GM12878 (cell line): Measurements from ENCODE around the gene SCGB1A1. TPM values are rescaled to one million over a fixed set of nuclear protein-coding genes. Genes with fewer than 3 reads are reported as not detected.

Source experiments
- ATAC-seq: fragments of 200-7000 bp; cut with Tn5 transposase; 3 replicates; pipeline ENCODE4 v1.9.1; 2020; ENCODE audit warnings: mild to moderate bottlenecking, moderate library complexity
- BruUV-seq: library from RNA; stranded (reverse); fragments of 400-500 nt; replicated peaks from 2 replicates; lab custom pipeline; 2021; lab: Mats Ljungman, UMichigan
- CTCF ChIA-PET: fragments of 300-600 bp; sonication (Branson Sonifier 250); formaldehyde crosslinking; extraction: SDS; loops from one replicate; lab custom pipeline; 2021; ENCODE audit warnings: inconsistent platforms; lab: Yijun Ruan, JAX
- POLR2A ChIA-PET: fragments of 350-600 bp; formaldehyde crosslinking; extraction: SDS; loops from one replicate; lab custom pipeline; 2021; ENCODE audit warnings: inconsistent platforms; lab: Charles Lee
- RAD21 ChIA-PET: fragments of 300-600 bp; sonication (Branson Sonifier 250); formaldehyde crosslinking; loops from one replicate; lab custom pipeline; 2023; ENCODE audit warnings: antibody characterized with exemption; ENCODE audit not compliant: unreplicated experiment; lab: Charles Lee
- SMC1A ChIA-PET: fragments of 300-600 bp; sonication (Branson Sonifier 250); formaldehyde crosslinking; loops from one replicate; lab custom pipeline; 2023; ENCODE audit not compliant: unreplicated experiment, uncharacterized antibody; lab: Charles Lee
- DNase-seq: peaks from one replicate; pipeline ENCODE4 v3.0.0-alpha.2; 2011; ENCODE audit warnings: low read depth, low spot score
- FAIRE-seq: peaks from 3 replicates; lab custom pipeline; 2011; peaks lifted over from hg19 to GRCh38; lab: Jason Lieb, UNC
- H2AFZ ChIP-seq: 2 replicates; pipeline ENCODE4 v1.6.0; 2011; ENCODE audit warnings: low read depth, low read length, control low read depth; ENCODE audit not compliant: control insufficient read depth
- H3K27ac ChIP-seq: 2 replicates; pipeline ENCODE4 v1.5.1; 2011; ENCODE audit warnings: control low read depth; ENCODE audit not compliant: control insufficient read depth, insufficient read depth
- H3K27me3 ChIP-seq, 2 experiments: replicated peaks in 1 of 2; 2 replicates each; pipeline versions ENCODE4 v1.6.0 to v1.6.1; 2011; ENCODE audit warnings: low read length in 1 of 2; ENCODE audit not compliant: control insufficient read depth in 2 of 2, insufficient read depth in 2 of 2
- H3K36me3 ChIP-seq, 2 experiments: 2 replicates each; pipeline ENCODE4 v1.5.1; 2011; ENCODE audit warnings: low read length in 1 of 2; ENCODE audit not compliant: control insufficient read depth in 2 of 2, insufficient read depth in 2 of 2
- H3K4me1 ChIP-seq: 2 replicates; pipeline ENCODE4 v1.6.1; 2011; ENCODE audit warnings: mild to moderate bottlenecking, low read length, moderate library complexity, mixed read lengths; ENCODE audit not compliant: control insufficient read depth, insufficient read depth
- H3K4me2 ChIP-seq: 2 replicates; pipeline ENCODE4 v1.6.0; 2011; ENCODE audit warnings: control low read depth; ENCODE audit not compliant: control insufficient read depth, insufficient read depth
- H3K4me3 ChIP-seq: fragments of 200-600 bp; sonication (generic); 2 replicates; pipeline ENCODE4 v1.5.1; 2016
- H3K79me2 ChIP-seq: 2 replicates; pipeline ENCODE4 v1.6.0; 2011; ENCODE audit warnings: low read length; ENCODE audit not compliant: control insufficient read depth, insufficient read depth
- H3K9ac ChIP-seq: 2 replicates; pipeline ENCODE4 v1.8.0; 2011; ENCODE audit warnings: low read length, control low read depth, mixed read lengths; ENCODE audit not compliant: control insufficient read depth, insufficient read depth
- H3K9me3 ChIP-seq: replicated peaks from 3 replicates; pipeline ENCODE4 v1.5.1; 2011; ENCODE audit warnings: mild to moderate bottlenecking, low read length; ENCODE audit not compliant: control insufficient read depth, insufficient read depth
- H4K20me1 ChIP-seq: 2 replicates; pipeline ENCODE4 v1.6.0; 2011; ENCODE audit not compliant: control insufficient read depth, insufficient read depth
- CUX1 ChIP-seq: IDR thresholded peaks from 2 replicates; pipeline ENCODE4 v1.6.1; 2012; ENCODE audit warnings: improper control_type of control experiment, low read depth, low read length; ENCODE audit not compliant: insufficient replicate concordance
- DPF2 ChIP-seq: fragments of 450-650 bp; IDR thresholded peaks from 2 replicates; pipeline ENCODE4 v1.6.1; 2017; ENCODE audit warnings: mild to moderate bottlenecking
- GATAD2B ChIP-seq: fragments of 450-650 bp; conservative IDR thresholded peaks from 2 replicates; pipeline ENCODE4 v1.6.1; 2017; ENCODE audit warnings: low read depth, mild to moderate bottlenecking, moderate library complexity
- JUNB ChIP-seq: IDR thresholded peaks from 2 replicates; pipeline ENCODE4 v1.6.1; 2016; ENCODE audit warnings: antibody characterized with exemption, mild to moderate bottlenecking
- MTA2 ChIP-seq: fragments of 450-650 bp; IDR thresholded peaks from 2 replicates; pipeline ENCODE4 v1.6.1; 2016; ENCODE audit warnings: low read depth, mild to moderate bottlenecking, moderate library complexity
- RELB ChIP-seq: fragments of 450-650 bp; IDR thresholded peaks from 2 replicates; pipeline ENCODE4 v1.6.1; 2017; ENCODE audit warnings: low read depth, mild to moderate bottlenecking, moderate library complexity
- RUNX3 ChIP-seq: IDR thresholded peaks from 2 replicates; pipeline ENCODE4 v1.6.1; 2012; ENCODE audit warnings: low read length, inconsistent platforms
- SMARCA5 ChIP-seq: fragments of 450-650 bp; IDR thresholded peaks from 2 replicates; pipeline ENCODE4 v1.6.1; 2017; ENCODE audit warnings: mild to moderate bottlenecking
- SUZ12 ChIP-seq: fragments of 200-600 bp; sonication (generic); IDR thresholded peaks from one replicate; pipeline ENCODE4 v1.6.1; 2018; ENCODE audit warnings: antibody characterized with exemption, mild to moderate bottlenecking; ENCODE audit not compliant: unreplicated experiment
- TCF3 ChIP-seq: IDR thresholded peaks from 2 replicates; pipeline ENCODE4 v1.6.1; 2012; ENCODE audit warnings: low read depth, mild to moderate bottlenecking, low read length, borderline replicate concordance; ENCODE audit not compliant: insufficient read depth
- ZNF687 ChIP-seq: fragments of 450-650 bp; IDR thresholded peaks from 2 replicates; pipeline ENCODE4 v1.6.1; 2017; ENCODE audit warnings: mild to moderate bottlenecking, moderate library complexity
- WGBS: methylation state at CpG from one replicate; pipeline ENCODE4 v1.1.6; 2016; ENCODE audit warnings: low lambda C conversion rate; ENCODE audit not compliant: insufficient replicate concordance, insufficient coverage; ENCODE audit errors: missing lambda C conversion rate; 5-methylcytosine and 5-hydroxymethylcytosine counted together
- in situ Hi-C: fragments of 300-500 bp; cut with MboI; formaldehyde crosslinking; loops from 9 replicates; pipeline ENCODE4 v1.14.3; 2018; ENCODE audit warnings: mixed read lengths
- intact Hi-C: fragments of 100-400 bp; cut with micrococcal nuclease; formaldehyde crosslinking; loops from one replicate; pipeline ENCODE4 v1.14.2; 2022; ENCODE audit not compliant: unreplicated experiment
- polyA plus RNA-seq, 11 experiments: library from polyadenylated mRNA; depleted of rRNA in 4 of 11; unstranded in 6 of 11; stranded (reverse) in 5 of 11; fragments of >200 nt; fragmentation: Nextera tagmentation in 4 of 11; fragmentation: Illumina TruSeq in 1 of 11; extraction: Ambion mirVana in 4 of 11; extraction: Trizol in 1 of 11; gene quantifications; 1 replicate in 1 of 11; 2 replicates in 10 of 11; pipeline versions ENCODE4 v1.2.1 to v1.2.3, GENCODE V29; 2011 to 2016; ENCODE audit warnings: inconsistent platforms in 2 of 11, missing spikeins in 2 of 11, low read depth in 1 of 11
- total RNA-seq, 4 experiments: library from RNA; depleted of rRNA in 3 of 4; stranded (reverse); fragments of >200 nt in 3 of 4; fragmentation: Illumina TruSeq in 1 of 4; extraction: Trizol in 1 of 4; gene quantifications; 2 replicates each; pipeline versions ENCODE4 v1.2.1 to v1.2.3, GENCODE V29; 2013 to 2021

The SCGB1A1 gene
- total and polyA plus RNA-seq, 10 of the 15 experiments (the other 5 are each of a cell fraction or from before 2014, with no cell fraction given): not detected

GRCh38 chr11:62427630-62428233 lies 8.9 kb downstream of the SCGB1A1 start:
- BruUV-seq: no TSS peak
- Histone ChIP-seq H4K20me1 (no peaks in the 10 kb centered on the region), H3K4me1 (peaks cover 7% of the 10 kb centered on the region), H3K4me3 (no peak overlapping the region), H3K4me2 (peak overlapping the region; percentile 54), H3K79me2 (no peaks in the 10 kb centered on the region), H3K36me3 (no peaks in the 10 kb centered on the region), H2AFZ (peak overlapping the region; percentile 66), H3K27ac (no peak overlapping the region), H3K9me3 (no peaks in the 10 kb centered on the region), H3K9ac (no peak overlapping the region), H3K27me3 (no peaks in the 10 kb centered on the region; a peak in 1 of 4 replicates)
- RAD21 ChIA-PET: interaction anchor here (1.0 to 5.5 kb wide), 7 partner anchors 10 to 164 kb away, joined by 3 to 41 read pairs (median 6); partner anchors contain the start of gene TUT1
- peak; percentile 82 for FAIRE-seq
- in situ Hi-C loops: loop anchor here (10.0 kb wide), 3 partner anchors 127 to 437 kb away; no protein-coding TSS in a partner anchor
- SMC1A ChIA-PET: interaction anchor here (1.2 to 7.4 kb wide), 10 partner anchors 9 to 132 kb away, joined by 3 to 116 read pairs (median 4); no protein-coding TSS in a partner anchor
- peak; percentile 76 for ATAC-seq
- WGBS: 22% methylated on average over 6 of the region's 6 CpGs
- POLR2A ChIA-PET: interaction anchor here (0.6 to 3.1 kb wide), 10 partner anchors 15 to 270 kb away, joined by 3 to 17 read pairs (median 3); partner anchors contain the start of gene MTA2
- intact Hi-C loops: loop anchor here (10.0 kb wide), 1 partner anchor 437 kb away; no protein-coding TSS in a partner anchor
- CTCF ChIA-PET: interaction anchor here (0.7 to 12.5 kb wide), 13 partner anchors 11 to 266 kb away, joined by 3 to 280 read pairs (median 4); no protein-coding TSS in a partner anchor
- DNase-seq: peak; percentile 41
- peak; percentile 88 for TF ChIP-seq DPF2
- peak; percentile 94 for TF ChIP-seq MTA2
- TF ChIP-seq GATAD2B: 0 out of 2 replicates have a peak, but pooled peaks have one; percentile 8
- peak; percentile 30; the same call in 1 of the 2 replicates for TF ChIP-seq JUNB
- TF ChIP-seq RELB: peak; percentile 82; the same call in 1 of the 2 replicates
- no peak for TF ChIP-seq SUZ12
- peak; percentile 54 for TF ChIP-seq CUX1
- peak; percentile 42; the same call in 1 of the 2 replicates for TF ChIP-seq ZNF687
- TF ChIP-seq RUNX3: peak; percentile 47
- no peak for TF ChIP-seq SMARCA5
- TF ChIP-seq TCF3: no peak
